Body of pancreas (tissue), 4 donors: Measurements from ENCODE around the gene PNMA1.

Source experiments
- POLR2A ChIP-seq, 3 donors: fragments of 450-650 bp; IDR thresholded peaks; one replicate each; pipeline ENCODE4 v1.6.1; 2016; ENCODE audit warnings: antibody characterized with exemption in 3 of 3, mild to moderate bottlenecking in 2 of 3
- TF ChIP-seq, protein P1 (sequence below), 7 experiments: fragments of 450-650 bp in 4 of 7; fragments of 200-600 bp in 3 of 7; sonication (generic) in 3 of 7; IDR thresholded peaks; one replicate each; pipeline ENCODE4 v1.5.1; 2016 to 2019; ENCODE audit warnings: antibody characterized with exemption in 7 of 7

DNA sequence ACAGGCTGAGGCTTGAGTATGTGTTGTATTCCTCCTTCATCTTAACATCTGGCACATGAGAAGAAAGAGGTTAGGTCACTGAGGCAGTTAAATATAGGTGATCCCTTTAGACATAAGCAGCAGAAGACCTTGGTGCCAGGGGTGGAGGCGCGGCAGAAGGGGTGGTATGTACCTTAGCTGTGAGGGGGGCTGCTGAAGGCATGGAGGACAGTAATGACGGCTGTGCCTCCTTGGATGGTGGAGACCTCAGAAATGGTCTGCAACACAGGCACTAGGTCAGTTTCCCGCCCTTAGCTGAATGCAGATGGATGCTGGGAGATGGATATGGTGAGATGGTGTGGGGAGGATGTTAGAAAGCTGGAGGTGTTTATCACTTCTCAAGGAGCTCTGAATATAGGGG is 1.5 kb upstream of the PNMA1 start:
- TF ChIP-seq, protein P1, sequence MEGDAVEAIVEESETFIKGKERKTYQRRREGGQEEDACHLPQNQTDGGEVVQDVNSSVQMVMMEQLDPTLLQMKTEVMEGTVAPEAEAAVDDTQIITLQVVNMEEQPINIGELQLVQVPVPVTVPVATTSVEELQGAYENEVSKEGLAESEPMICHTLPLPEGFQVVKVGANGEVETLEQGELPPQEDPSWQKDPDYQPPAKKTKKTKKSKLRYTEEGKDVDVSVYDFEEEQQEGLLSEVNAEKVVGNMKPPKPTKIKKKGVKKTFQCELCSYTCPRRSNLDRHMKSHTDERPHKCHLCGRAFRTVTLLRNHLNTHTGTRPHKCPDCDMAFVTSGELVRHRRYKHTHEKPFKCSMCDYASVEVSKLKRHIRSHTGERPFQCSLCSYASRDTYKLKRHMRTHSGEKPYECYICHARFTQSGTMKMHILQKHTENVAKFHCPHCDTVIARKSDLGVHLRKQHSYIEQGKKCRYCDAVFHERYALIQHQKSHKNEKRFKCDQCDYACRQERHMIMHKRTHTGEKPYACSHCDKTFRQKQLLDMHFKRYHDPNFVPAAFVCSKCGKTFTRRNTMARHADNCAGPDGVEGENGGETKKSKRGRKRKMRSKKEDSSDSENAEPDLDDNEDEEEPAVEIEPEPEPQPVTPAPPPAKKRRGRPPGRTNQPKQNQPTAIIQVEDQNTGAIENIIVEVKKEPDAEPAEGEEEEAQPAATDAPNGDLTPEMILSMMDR (IDR thresholded peaks at IDR 0.05) = no peak
- TF ChIP-seq POLR2A (IDR thresholded peaks at IDR 0.05) = no peak
